ENCODE data around the gene OXSR1. TPM values are rescaled to one million over a fixed set of nuclear protein-coding genes. Genes with fewer than 3 reads are reported as not detected.
A peak's percentile ranks its signal among the peaks of the same experiment; 100 is the strongest.

OXSR1 gene
- total and polyA plus RNA-seq, 2 of the 13 experiments (the other 11 are each of a cell fraction or from before 2014, with no cell fraction given), result 27.4 to 32.6 TPM

- TF ChIP-seq HBP1 (CRISPR knock-in tag; IDR thresholded peaks at IDR 0.05; ENCODE audit: low read depth), result no peak
- TF ChIP-seq ZNF646 (CRISPR knock-in tag; IDR thresholded peaks at IDR 0.05), result peak; percentile 15; the same call in 1 of the 2 replicates
- TF ChIP-seq ZNF703 (CRISPR knock-in tag; IDR thresholded peaks at IDR 0.05; ENCODE audit: borderline replicate concordance), result no peak
- TF ChIP-seq KIAA2018 (CRISPR knock-in tag; IDR thresholded peaks at IDR 0.05; ENCODE audit: borderline replicate concordance), result no peak
- TF ChIP-seq, protein P1, sequence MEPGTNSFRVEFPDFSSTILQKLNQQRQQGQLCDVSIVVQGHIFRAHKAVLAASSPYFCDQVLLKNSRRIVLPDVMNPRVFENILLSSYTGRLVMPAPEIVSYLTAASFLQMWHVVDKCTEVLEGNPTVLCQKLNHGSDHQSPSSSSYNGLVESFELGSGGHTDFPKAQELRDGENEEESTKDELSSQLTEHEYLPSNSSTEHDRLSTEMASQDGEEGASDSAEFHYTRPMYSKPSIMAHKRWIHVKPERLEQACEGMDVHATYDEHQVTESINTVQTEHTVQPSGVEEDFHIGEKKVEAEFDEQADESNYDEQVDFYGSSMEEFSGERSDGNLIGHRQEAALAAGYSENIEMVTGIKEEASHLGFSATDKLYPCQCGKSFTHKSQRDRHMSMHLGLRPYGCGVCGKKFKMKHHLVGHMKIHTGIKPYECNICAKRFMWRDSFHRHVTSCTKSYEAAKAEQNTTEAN (CRISPR knock-in tag; conservative IDR thresholded peaks at IDR 0.05), result no peak
- 0 out of 2 replicates have a peak, but pooled peaks have one; percentile 23 for TF ChIP-seq GABPB1 (CRISPR knock-in tag; IDR thresholded peaks at IDR 0.05)
- TF ChIP-seq ZNF143 (CRISPR knock-in tag; IDR thresholded peaks at IDR 0.05), result no peak
- TF ChIP-seq, protein P2, sequence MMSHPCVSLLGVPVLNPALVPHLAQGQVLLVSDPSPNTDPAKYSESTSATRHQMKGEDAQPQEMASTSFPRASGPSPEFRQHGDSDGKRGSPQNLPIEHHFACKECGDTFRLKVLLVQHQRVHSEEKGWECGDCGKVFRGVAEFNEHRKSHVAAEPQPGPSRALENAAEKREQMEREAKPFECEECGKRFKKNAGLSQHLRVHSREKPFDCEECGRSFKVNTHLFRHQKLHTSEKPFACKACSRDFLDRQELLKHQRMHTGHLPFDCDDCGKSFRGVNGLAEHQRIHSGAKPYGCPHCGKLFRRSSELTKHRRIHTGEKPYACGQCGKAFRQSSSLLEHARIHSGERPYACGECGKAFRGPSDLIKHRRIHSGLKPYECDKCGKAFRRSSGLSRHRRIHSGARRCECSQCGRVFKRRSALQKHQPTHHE (CRISPR knock-in tag; IDR thresholded peaks at IDR 0.05; ENCODE audit: borderline replicate concordance), result no peak
These were observed 47.5 kb upstream of the OXSR1 start (continued) for GRCh38 chr3:38117748-38118420.
